T follicular helper cell (primary cell): Measurements from ENCODE around the gene TTC27.

Experiments
- DNase-seq: peaks from one replicate; pipeline ENCODE4 v3.0.0-alpha.2; 2020; ENCODE audit warnings: low read depth

Gene TTC27

GRCh38 chr2:32668254-32668653 is 40.4 kb downstream of the TTC27 start:
- no peak for DNase-seq

- DNase-seq, result no peak
These were observed 44.2 kb downstream of the TTC27 start for GRCh38 chr2:32671885-32672533.

DNA sequence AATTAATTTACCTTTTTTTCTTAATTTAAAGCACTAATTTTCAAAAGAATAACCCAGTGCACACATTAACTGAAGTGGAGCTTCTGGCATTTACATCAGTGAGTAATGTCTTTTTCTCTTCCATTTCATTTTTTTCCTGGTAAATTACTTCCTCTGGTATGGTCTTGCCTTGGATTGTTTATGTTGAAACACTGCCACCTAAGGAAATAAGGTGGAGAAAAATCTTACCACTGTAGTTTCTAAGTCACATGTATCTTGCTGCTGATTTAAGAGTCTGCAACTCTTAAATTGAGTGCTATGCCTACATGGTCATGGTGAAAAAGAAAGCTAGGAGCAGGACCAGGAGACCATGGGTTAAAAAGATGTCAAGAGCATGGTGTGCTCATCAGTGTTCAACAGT is 51.0 kb downstream of the TTC27 start:
- no peak for DNase-seq

DNA sequence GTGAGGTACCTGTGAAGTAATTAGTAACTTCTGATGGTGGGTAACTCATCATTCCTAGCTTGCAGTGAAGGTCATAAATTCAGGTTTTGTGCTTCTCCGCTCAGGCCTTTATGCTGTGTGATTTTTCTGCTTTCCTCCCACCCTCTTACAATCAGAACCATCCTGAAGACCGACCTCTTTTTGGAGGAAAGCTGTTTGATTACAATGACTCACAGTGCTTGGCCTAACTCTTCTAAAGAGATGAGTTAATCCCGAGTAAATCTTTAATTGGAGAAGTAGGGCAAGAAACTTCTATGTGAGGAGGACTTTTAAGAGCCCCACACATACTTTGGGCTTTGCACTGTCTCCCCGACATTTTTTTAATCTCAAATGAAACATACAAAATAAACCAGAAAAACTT is 53.1 kb downstream of the TTC27 start:
- no peak for DNase-seq

GRCh38 chr2:32683520-32684086 is 55.8 kb downstream of the TTC27 start:
- no peak for DNase-seq

DNA sequence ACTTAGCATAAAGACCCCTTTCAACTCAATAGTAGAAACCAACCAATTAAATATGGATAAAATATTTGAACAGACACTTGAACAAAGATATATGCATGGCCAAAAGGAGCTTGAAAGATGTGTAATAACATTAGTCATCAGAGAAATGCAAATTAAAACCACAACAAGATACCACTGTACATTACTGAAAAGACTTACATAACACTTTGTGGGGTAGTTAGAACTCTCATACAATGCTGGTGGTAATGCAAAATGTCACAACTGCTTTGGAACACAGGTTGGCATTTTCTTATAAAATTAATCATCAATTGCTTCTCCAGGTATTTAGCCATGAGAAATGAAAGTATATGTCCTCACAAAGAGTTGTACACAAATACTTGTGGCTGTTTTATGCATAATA is 60.7 kb downstream of the TTC27 start:
- no peak for DNase-seq

- DNase-seq, result no peak
These were observed 63.8 kb downstream of the TTC27 start for GRCh38 chr2:32691678-32692077.

DNA sequence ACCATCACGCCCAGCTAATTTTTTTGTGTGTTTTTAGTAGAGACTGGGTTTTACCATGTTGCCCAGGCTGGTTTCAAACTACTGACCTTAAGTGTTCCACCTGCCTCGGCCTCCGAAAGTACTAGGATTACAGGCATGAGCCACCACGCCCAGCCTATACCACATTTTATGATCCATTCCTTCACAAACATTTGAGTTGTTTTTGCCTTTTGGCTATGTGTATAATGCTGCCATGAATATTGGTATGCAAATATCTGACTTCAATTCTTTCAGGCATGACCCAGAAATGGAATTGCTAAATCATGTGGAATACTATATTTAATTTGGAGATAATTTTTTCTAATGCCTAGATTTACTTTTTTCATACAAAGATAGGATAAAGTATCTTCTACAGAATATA is 68.6 kb downstream of the TTC27 start:
- no peak for DNase-seq

GRCh38 chr2:32697156-32697555 is 69.3 kb downstream of the TTC27 start:
- no peak for DNase-seq

DNA sequence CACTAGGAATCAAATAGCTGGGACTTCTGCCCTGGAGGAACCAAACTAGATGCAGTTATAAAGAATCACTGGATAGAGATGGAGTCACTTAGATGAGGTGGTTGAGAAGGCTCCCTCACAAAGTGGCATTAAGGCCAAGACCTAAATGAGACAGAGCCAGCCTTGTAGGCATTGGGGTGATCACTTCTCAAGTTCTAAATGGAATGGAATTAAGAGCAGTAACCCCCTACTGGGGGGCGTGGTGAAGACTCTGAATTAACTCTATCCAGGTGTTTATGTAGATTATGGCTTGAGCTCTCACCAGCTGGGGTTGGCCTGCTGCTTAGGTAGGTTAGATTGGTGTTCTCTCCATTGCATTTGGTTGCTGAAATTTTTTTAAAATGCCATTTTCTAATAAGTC is 71.3 kb downstream of the TTC27 start:
- DNase-seq, result no peak

DNA sequence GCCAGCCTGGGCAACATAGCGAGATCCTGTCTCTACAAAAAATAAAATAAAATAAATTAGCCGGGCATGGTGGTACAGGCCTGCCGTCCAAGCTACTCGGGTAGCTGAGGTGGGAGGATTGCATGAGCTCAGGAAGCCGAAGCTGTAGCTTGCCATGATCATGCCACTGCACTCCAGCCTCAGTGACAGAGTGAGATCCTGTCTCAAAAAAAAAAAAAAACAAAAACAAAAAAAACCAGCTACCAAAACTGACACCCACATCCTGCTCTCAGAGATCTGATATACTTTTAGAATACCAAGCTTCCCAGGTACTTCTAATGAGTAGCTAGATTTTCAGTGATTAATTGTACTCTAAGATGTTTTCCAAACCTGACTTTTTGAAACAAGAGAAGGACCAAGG is 74.0 kb downstream of the TTC27 start:
- no peak for DNase-seq

DNA sequence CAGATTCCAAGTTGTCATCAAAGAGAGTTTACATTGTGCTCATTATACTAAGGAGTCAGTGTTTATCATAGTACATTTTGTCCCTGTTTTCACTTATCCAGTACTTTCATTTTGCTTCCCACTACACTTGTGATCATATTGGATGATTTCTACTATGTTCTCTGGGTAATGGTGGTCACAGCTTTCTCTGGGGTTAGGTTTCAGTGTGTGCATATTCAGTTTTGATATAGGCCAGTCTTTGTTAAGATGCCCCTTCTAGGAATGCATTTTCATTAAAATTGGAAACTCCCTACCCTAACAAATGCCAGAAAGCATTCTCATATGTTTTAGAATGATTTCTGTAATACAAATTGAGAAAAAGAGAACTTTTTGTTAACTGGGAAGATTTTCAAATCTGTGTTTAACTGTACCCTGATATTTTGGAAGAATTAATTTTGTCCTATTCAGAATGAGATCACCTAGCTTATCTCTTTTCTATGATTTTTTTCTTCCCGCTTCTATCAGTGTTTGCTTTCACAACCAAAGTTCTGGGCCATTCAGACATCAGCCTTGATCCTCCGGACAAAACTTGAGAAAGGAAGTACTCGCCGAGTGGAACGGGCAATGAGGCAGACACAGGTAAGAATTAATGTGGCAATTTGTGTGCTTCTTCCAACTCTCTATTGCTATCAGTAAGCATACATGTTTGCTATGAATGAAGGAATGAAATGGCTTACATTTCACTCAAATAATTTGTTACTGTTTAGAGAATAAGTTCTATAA is 74.6 kb downstream of the TTC27 start:
- DNase-seq, result no peak

- DNase-seq, result no peak
These were observed 79.1 kb downstream of the TTC27 start for GRCh38 chr2:32706815-32707579.

GRCh38 chr2:32711219-32711618 is 83.4 kb downstream of the TTC27 start:
- DNase-seq, result no peak

DNA sequence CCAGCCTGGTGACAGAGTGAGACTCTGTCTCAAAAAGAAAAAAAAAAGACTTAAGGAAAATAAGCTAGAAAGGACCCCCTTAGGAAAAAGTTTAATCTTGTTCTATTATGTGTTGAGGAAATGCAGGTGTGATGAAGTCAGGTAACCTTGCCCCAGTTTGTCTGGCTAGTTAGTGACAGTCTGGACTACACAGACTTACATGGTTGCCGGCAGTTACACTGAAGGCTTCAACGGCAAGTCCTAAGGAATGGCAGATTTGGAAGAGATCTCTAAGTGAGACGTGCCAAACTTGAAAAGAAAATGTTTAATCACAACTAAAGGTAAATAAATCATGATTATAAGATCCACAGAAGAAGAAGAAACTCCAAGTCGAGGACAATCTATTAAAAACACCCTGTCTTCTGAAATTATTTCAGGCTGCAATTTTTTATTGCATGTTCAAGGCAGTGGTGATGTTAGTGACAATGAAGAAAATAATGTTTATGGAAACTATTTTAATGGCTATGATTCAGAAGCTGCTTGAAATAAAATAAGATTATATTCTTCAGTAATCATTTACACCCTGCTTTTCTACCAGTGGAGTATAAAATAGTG is 84.2 kb downstream of the TTC27 start:
- no peak for DNase-seq

DNA sequence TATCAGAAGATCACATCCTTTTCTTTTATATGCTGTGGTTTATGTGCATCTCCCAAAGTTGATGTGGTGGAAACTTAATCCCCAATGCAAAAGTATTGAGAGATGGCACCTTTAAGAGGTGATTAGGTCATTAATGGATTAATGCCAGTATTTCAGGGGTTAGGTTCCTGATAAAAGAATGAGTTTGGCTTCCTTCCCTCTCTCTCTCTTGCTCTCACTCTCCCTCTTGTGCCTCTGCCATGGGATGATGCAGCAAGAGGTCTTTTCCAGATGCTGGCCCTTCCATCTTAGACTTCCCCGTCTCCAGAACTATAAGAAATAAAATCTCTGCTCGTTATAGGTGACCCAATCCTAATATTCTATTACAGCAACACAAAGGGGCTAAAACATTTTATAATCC is 85.0 kb downstream of the TTC27 start:
- no peak for DNase-seq

DNA sequence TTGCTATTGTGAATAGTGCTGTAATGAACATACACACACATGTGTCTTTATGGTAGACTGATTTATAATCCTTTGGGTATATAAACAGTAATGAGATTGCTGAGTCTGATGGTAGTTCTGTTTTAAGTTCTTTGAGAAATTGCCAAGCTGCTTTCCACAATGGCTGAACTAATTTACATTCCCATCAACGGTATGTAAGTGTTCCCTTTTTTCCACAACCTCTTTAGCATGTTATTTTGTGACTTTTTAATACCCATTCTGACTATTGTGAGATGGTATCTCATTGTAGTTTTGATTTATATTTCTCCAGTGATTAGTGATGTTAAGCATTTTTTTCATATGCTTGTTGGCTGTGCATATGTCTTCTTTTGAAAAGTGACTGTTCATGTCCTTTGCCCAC is 86.7 kb downstream of the TTC27 start:
- no peak for DNase-seq

GRCh38 chr2:32715391-32715841 is 87.6 kb downstream of the TTC27 start:
- DNase-seq, result no peak

- no peak for DNase-seq
These were observed 88.1 kb downstream of the TTC27 start for GRCh38 chr2:32715981-32716380.

DNA sequence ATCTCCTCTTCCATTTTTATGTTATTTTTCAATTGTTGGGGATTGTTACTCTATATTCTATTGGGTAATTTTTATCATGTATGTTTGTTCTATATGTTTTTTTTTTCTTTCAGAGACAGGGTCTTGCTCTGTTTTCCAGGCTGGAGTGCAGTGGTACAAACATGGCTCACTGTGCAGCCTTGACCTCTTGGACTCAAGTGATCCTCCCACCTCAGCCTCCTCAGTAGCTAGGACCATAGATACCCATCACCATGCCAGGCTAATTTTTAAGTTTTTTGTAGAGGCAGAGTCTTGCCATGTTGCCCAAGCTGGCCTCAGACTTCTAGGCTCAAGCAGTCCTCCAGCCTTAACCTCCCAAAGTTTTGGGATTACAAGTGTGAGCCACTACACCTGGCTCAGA is 88.7 kb downstream of the TTC27 start:
- no peak for DNase-seq

GRCh38 chr2:32718752-32719151 is 90.9 kb downstream of the TTC27 start:
- no peak for DNase-seq

GRCh38 chr2:32719430-32719829 is 91.6 kb downstream of the TTC27 start:
- no peak for DNase-seq
